ENCODE data around the gene IVD.

IVD gene

GRCh38 chr15:40466426-40467260, 61.0 kb downstream of the IVD start:
- peaks cover 28% of the 10 kb centered on the region for H3K4me1 Mint-ChIP-seq
- peak overlapping the region; percentile 4 for H3K4me3 Mint-ChIP-seq
- peaks cover 5% of the 10 kb centered on the region for H3K36me3 Mint-ChIP-seq
- H3K27ac Mint-ChIP-seq, result peak overlapping the region; percentile 88
- no peaks in the 10 kb centered on the region for H3K27me3 Mint-ChIP-seq
- no peaks in the 10 kb centered on the region for H3K9me3 Mint-ChIP-seq

- Mint-ChIP-seq H3K36me3 (peaks cover 5% of the 10 kb centered on the region), H3K4me3 (peak overlapping the region; percentile 4)
Observed at GRCh38 chr15:40467261-40467615, 61.6 kb downstream of the IVD start.

DNA sequence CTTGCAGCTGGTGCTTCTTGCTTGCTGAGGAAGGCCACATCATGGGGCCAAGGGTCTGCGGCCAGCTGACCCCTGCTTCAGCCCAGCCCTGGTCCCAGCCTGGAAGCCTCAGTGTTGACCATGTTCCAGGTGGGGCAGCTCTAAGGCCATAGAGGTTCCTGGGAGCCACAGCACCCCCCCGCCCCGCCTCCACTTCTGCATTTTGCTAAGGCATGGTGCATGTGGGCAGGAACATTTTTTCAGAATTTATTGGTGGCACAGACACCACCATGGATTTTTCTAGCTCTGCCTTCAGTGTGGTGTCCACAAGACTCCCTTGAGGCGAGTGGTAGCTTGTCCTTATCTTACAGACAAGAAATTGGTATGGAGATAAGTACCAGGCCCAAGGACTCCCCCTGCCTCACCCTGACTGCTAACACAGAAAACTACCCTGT, 63.3 kb downstream of the IVD start:
- H3K36me3 Mint-ChIP-seq, result peaks cover 5% of the 10 kb centered on the region

More at GRCh38 chr15:40467261-40467615, 61.6 kb downstream of the IVD start:
- H3K4me1 Mint-ChIP-seq, result peaks cover 34% of the 10 kb centered on the region
- no peaks in the 10 kb centered on the region for H3K9me3 Mint-ChIP-seq
- no peaks in the 10 kb centered on the region for H3K27me3 Mint-ChIP-seq
- peak overlapping the region; percentile 55 for H3K27ac Mint-ChIP-seq

GRCh38 chr15:40469776-40470390, 64.3 kb downstream of the IVD start:
- peaks cover 40% of the 10 kb centered on the region for H3K4me1 Mint-ChIP-seq
- H3K4me3 Mint-ChIP-seq, result peak overlapping the region; percentile 54
- H3K36me3 Mint-ChIP-seq, result peaks cover 5% of the 10 kb centered on the region
- no peaks in the 10 kb centered on the region for H3K27me3 Mint-ChIP-seq
- H3K9me3 Mint-ChIP-seq, result no peaks in the 10 kb centered on the region
- H3K27ac Mint-ChIP-seq, result peak overlapping the region; percentile 81

More for the DNA sequence above, 63.3 kb downstream of the IVD start:
- Mint-ChIP-seq H3K27ac (no peak overlapping the region), H3K27me3 (no peaks in the 10 kb centered on the region), H3K4me1 (peaks cover 40% of the 10 kb centered on the region), H3K4me3 (no peak overlapping the region), H3K9me3 (no peaks in the 10 kb centered on the region)

GRCh38 chr15:40470423-40471104, 65.0 kb downstream of the IVD start, which contains the start of gene CHST14:
Gene CHST14, plus strand, starts transcription at chr15:40470984. Its CDS starts 230 bp downstream, at chr15:40471214.
- Mint-ChIP-seq H3K4me1 (peaks cover 40% of the 10 kb centered on the region), H3K4me3 (peak within 1 kb of the TSS; percentile 83), H3K27ac (peak within 1 kb of the TSS; percentile 81), H3K9me3 (no peaks in the 10 kb centered on the region), H3K27me3 (no peaks in the 10 kb centered on the region), H3K36me3 (peaks cover 3% of the 10 kb centered on the region)
